Measurements from ENCODE around the gene ATPAF2.

ATPAF2 gene

GRCh38 chr17:17987901-17988300, 51.1 kb downstream of the ATPAF2 start:
- H3K9me3 Mint-ChIP-seq = no peaks in the 10 kb centered on the region
- no peak for DNase-seq
- no peak for ATAC-seq
- H3K4me3 Mint-ChIP-seq = no peak overlapping the region
- H3K4me1 Mint-ChIP-seq = no peaks in the 10 kb centered on the region
- no peaks in the 10 kb centered on the region for H3K27me3 Mint-ChIP-seq
- no peak overlapping the region for H3K27ac Mint-ChIP-seq

DNA sequence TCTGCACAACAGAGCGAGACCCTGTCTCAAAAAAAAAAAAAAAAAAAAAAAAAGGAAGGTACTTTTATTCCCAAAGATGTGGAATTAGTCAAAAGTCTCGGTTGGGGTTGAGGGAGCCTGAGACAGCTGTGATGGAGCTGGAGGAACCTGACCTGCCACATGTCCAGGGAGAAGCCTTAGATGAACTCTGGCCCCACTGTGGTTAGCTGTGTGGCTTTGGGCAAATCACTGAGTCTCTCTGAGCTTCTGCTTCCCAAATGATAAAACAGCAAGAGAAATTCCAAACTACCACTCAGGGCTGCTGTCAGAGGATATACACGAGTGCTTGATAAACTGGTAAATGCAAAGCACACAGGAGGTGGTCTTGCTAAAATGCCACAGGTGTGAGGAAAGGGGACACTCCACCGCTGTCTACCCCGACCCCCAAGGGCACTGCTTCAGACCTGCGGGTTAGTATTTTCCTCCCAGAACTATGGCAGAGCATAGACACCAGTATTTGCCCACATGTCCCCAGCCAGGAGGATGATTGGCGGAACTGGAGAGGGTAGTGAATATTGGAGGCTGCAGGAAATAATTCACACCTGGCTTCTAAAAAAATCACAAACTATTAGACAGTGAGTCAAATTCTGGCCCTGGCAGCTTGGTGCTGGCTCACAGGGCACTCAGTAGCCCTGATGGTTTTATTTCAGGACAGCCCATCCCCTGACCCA, 51.6 kb downstream of the ATPAF2 start:
- Mint-ChIP-seq H3K27ac (no peak overlapping the region), H3K9me3 (no peaks in the 10 kb centered on the region), H3K4me3 (no peak overlapping the region), H3K4me1 (no peaks in the 10 kb centered on the region), H3K27me3 (no peaks in the 10 kb centered on the region)
- ATAC-seq = no peak
- DNase-seq = no peak

DNA sequence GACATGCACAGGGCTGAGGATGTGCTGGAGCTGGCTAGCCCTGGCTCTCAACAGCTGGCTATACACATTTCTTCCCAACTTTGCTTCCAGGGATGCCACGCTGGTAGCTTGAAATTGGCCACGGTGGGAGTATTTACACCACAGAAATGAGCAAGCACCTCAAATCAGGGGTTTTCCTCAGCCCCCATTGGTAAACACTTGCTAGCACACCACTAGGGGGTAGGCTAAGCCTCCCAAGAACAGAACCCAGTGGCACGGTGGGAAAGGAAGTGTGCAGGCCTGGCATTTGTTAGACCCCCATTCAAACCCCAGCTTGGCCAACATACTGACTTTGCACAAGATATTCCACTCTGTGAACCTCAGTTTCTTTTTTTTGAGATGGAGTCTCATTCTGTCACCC, 53.4 kb downstream of the ATPAF2 start:
- Mint-ChIP-seq H3K27ac (no peak overlapping the region), H3K4me3 (no peak overlapping the region), H3K4me1 (no peaks in the 10 kb centered on the region), H3K27me3 (no peaks in the 10 kb centered on the region), H3K9me3 (no peaks in the 10 kb centered on the region)
- ATAC-seq (peak; percentile 75), DNase-seq (peak; percentile 14 to 20)

GRCh38 chr17:17985153-17985552, 53.8 kb downstream of the ATPAF2 start:
- peak overlapping the region in 1 of 2 donors; percentile 13 for H3K27ac Mint-ChIP-seq
- DNase-seq = no peak

GRCh38 chr17:17983776-17984175, 55.2 kb downstream of the ATPAF2 start:
- DNase-seq (no peak), ATAC-seq (no peak)
- H3K9me3 Mint-ChIP-seq = no peaks in the 10 kb centered on the region
- no peak overlapping the region for H3K27ac Mint-ChIP-seq
- H3K4me1 Mint-ChIP-seq = no peaks in the 10 kb centered on the region
- H3K27me3 Mint-ChIP-seq = no peaks in the 10 kb centered on the region
- no peak overlapping the region for H3K4me3 Mint-ChIP-seq

More at GRCh38 chr17:17985153-17985552, 53.8 kb downstream of the ATPAF2 start:
- Mint-ChIP-seq H3K9me3 (no peaks in the 10 kb centered on the region), H3K4me3 (no peak overlapping the region), H3K27me3 (no peaks in the 10 kb centered on the region), H3K4me1 (no peaks in the 10 kb centered on the region)
- no peak for ATAC-seq

DNA sequence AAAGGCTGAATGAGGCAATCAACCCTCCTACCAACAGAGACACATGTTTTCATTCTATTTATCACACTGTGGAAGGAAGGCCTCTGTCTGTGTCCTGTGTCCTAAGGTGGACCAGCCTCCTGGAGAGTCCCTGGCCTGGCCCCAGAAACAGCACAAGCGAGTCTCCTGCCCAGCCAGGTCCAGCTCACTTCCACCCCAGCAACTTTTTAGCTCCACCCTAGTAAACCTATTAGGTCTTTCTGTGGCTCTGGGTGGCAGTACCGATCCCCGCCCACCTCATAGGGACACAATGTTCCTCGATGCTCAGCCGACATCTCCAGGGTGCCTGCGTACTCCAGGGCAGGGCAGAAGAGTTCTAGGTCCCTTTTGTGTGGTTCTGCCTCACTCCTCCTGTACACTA, 55.6 kb downstream of the ATPAF2 start:
- no peaks in the 10 kb centered on the region for H3K4me1 Mint-ChIP-seq
- DNase-seq = no peak
- H3K27me3 Mint-ChIP-seq = no peaks in the 10 kb centered on the region
- no peak overlapping the region for H3K4me3 Mint-ChIP-seq
- ATAC-seq = no peak
- H3K27ac Mint-ChIP-seq = no peak overlapping the region
- H3K9me3 Mint-ChIP-seq = no peaks in the 10 kb centered on the region

GRCh38 chr17:17982801-17983200, 56.2 kb downstream of the ATPAF2 start:
- Mint-ChIP-seq H3K4me1 (no peaks in the 10 kb centered on the region), H3K9me3 (no peaks in the 10 kb centered on the region), H3K4me3 (no peak overlapping the region), H3K27ac (no peak overlapping the region), H3K27me3 (no peaks in the 10 kb centered on the region)
- no peak for ATAC-seq
- no peak for DNase-seq

DNA sequence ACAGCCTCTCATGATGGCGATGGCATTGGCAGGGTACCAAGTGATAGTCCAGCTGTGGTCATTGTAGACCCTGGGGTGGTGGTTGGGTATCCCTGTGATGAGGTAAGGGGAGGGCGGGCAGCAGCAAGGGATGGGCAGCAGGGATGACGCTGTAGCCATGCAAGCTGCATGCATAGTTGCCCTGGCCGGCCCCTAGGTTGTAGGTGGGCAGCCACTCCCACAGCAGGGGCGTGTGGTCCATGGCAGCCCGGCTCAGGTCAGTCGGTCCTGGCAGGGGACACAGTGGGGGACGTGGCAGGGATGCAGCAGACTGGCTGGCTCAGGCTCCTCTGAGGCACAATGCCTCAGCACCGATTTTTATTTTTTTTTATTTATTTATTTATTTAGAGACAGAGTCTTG, 57.6 kb downstream of the ATPAF2 start:
- Mint-ChIP-seq H3K9me3 (no peaks in the 10 kb centered on the region), H3K27ac (no peak overlapping the region), H3K27me3 (no peaks in the 10 kb centered on the region), H3K4me3 (no peak overlapping the region), H3K4me1 (no peaks in the 10 kb centered on the region)
- no peak for ATAC-seq
- no peak for DNase-seq

DNA sequence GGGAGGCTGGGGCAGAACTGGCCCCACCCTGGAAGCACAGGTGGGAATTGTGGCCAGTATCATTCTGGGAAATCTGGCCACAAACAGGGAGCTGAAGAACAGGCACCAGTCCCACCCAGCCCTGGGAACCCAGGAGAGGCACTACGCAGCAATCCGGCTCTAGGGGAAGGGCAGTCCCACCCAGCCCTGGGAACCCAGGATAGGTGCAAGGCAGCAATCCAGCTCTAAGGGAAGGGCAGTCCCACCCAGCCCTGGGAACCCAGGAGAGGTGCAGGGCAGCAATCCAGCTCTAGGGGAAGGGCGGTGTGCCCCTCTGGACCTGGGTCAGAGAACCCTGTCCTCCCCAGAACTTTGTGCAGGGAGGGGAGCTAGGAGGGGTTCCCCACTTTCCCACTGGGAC, 59.2 kb downstream of the ATPAF2 start:
- H3K4me3 Mint-ChIP-seq = no peak overlapping the region
- H3K4me1 Mint-ChIP-seq = no peaks in the 10 kb centered on the region
- no peaks in the 10 kb centered on the region for H3K9me3 Mint-ChIP-seq
- H3K27ac Mint-ChIP-seq = no peak overlapping the region
- DNase-seq (no peak), ATAC-seq (no peak)
- no peaks in the 10 kb centered on the region for H3K27me3 Mint-ChIP-seq

DNA sequence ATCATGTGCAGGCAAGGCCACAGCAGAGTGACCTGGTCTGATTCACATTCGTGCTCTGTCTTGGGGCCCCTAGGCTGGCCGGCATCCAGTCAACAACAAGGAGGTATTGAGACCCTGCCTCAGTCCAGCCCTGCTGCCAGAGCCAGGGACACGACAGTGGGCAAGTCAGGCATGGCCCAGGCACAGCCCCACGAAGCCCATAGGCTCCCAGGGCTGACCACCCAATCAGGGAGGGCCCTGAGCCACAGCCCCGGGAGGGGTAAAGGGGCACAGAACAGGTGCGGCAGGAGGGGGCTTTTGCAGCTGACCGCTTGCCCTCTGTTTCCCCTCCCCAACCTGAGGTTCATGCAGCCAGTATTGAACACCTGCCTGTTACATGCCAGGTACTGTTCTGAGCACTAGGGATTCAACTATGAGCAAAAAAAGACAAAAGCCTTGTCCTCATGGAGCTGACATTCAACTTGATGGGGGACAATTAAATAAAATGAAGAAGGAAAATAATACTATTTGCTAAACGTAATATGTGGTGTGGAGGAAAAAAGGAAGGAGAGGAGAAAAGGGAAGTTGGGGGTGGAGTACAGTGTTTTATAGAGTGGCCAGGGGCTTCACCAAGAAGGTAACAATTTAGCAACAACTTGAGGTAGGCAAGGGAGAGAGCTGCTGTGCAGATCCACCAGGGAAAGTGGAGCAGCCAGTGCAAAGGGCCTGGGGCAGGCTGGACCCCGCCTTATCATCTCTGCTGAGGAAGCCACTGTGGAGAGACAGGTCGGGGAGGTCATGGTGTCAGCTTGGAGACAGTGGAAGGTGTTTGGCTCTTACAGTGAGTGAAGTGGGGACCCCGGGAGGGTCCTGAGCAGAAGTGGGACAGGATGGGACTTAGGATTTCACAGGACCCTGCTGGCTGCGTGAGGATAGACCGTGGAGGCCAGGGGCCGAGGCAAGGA, 60.2 kb downstream of the ATPAF2 start:
- Mint-ChIP-seq H3K9me3 (no peaks in the 10 kb centered on the region), H3K27ac (no peak overlapping the region), H3K4me1 (no peaks in the 10 kb centered on the region), H3K4me3 (no peak overlapping the region), H3K27me3 (no peaks in the 10 kb centered on the region)
- no peak for ATAC-seq
- DNase-seq = no peak

- H3K9me3 Mint-ChIP-seq = no peaks in the 10 kb centered on the region
- ATAC-seq = no peak
- no peak overlapping the region for H3K4me3 Mint-ChIP-seq
- peak overlapping the region in 1 of 2 donors; percentile 17 for H3K27ac Mint-ChIP-seq
- H3K4me1 Mint-ChIP-seq = peaks cover 5% of the 10 kb centered on the region
- H3K27me3 Mint-ChIP-seq = no peaks in the 10 kb centered on the region
- DNase-seq = no peak
Observed at GRCh38 chr17:17976931-17977570, 61.9 kb downstream of the ATPAF2 start.

DNA sequence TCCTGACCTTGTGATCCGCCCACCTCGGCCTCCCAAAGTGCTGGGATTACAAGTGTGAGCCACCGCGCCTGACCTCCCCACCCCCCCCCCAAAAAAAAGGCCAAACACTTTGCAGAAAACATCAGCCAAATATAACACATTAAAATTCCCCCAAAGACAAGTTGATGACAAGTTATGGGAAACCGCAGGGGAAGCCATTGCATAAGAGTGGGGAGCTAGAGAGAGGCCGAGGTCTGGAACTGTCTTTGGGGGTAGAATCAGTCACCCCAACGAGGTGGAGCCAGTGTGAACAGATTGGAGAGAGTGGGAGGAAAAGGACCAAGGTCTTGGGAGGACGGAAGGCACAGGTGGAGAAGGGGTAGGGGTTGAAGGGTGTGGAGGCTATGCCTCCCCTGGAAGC, 63.5 kb downstream of the ATPAF2 start:
- H3K27ac Mint-ChIP-seq = no peak overlapping the region
- DNase-seq (no peak), ATAC-seq (no peak)
- H3K9me3 Mint-ChIP-seq = no peaks in the 10 kb centered on the region
- H3K27me3 Mint-ChIP-seq = no peaks in the 10 kb centered on the region
- no peak overlapping the region for H3K4me3 Mint-ChIP-seq
- H3K4me1 Mint-ChIP-seq = peaks cover 16% of the 10 kb centered on the region

- ATAC-seq = peak; percentile 0
- Mint-ChIP-seq H3K27me3 (no peaks in the 10 kb centered on the region), H3K4me3 (peak overlapping the region; percentile 96), H3K4me1 (peaks cover 36% of the 10 kb centered on the region), H3K27ac (peak overlapping the region; percentile 92 to 96), H3K9me3 (no peaks in the 10 kb centered on the region)
- no peak for DNase-seq
Observed at GRCh38 chr17:17972952-17973254, 66.1 kb downstream of the ATPAF2 start.

- Mint-ChIP-seq H3K4me1 (peaks cover 41% of the 10 kb centered on the region), H3K27me3 (no peaks in the 10 kb centered on the region), H3K9me3 (no peaks in the 10 kb centered on the region)
Observed at GRCh38 chr17:17972126-17972951, 66.6 kb downstream of the ATPAF2 start, which contains the start of the genes DRC3 and TOM1L2. DRC3 (plus strand) TSS chr17:17972862; CDS start chr17:17977599, 4,737 bp downstream. TOM1L2 (minus strand) TSS chr17:17972400; CDS start chr17:17972313, 87 bp downstream.

More at GRCh38 chr17:17972126-17972951, 66.6 kb downstream of the ATPAF2 start, which contains the start of the genes DRC3 and TOM1L2:
- H3K4me3 Mint-ChIP-seq = peak within 1 kb of the TSS; percentile 96
- peak within 1 kb of the TSS; percentile 98 to 99 for H3K27ac Mint-ChIP-seq
- DNase-seq (peak; percentile 100), ATAC-seq (peak; percentile 98)

All from stimulated activated naive CD8-positive, alpha-beta T cell treated with anti-CD3 and anti-CD28 coated beads, Interleukin-15, amount 100 ng/mL, for 72 hours (primary cell).